Peyer's patch (tissue), 4 donors: ENCODE measurements around the gene CACNA2D2. TPM values are rescaled to one million over a fixed set of nuclear protein-coding genes. Genes with fewer than 3 reads are reported as not detected.

ENCODE experiments used
- DNase-seq, 3 donors: peaks; one replicate each; pipeline ENCODE4 v3.0.0-alpha.2; 2017 to 2019
- H3K27ac ChIP-seq, 4 donors: fragments of 200-600 bp; sonication (generic); one replicate each; pipeline ENCODE4 v1.5.1; 2016 to 2019
- H3K27me3 ChIP-seq, 2 donors: fragments of 200-600 bp; sonication (generic); one replicate each; pipeline ENCODE4 v1.5.1; 2019
- H3K36me3 ChIP-seq, 3 donors: fragments of 200-600 bp; sonication (generic); one replicate each; pipeline ENCODE4 v1.5.1; 2016 to 2019
- H3K4me1 ChIP-seq, 4 donors: fragments of 200-600 bp; sonication (generic); one replicate each; pipeline ENCODE4 v1.5.1; 2016 to 2019
- H3K4me3 ChIP-seq, 4 donors: fragments of 200-600 bp; sonication (generic); 1 replicate in 3 of 4; 2 replicates in 1 of 4; pipeline ENCODE4 v1.5.1; 2016 to 2019; ENCODE audit warnings: mild to moderate bottlenecking in 1 of 4
- H3K9me3 ChIP-seq, 4 donors: fragments of 200-600 bp; sonication (generic); one replicate each; pipeline ENCODE4 v1.5.1; 2016 to 2019; ENCODE audit warnings: mild to moderate bottlenecking in 1 of 4
- POLR2A ChIP-seq, 2 donors: fragments of 450-650 bp; IDR thresholded peaks; one replicate each; pipeline ENCODE4 v1.5.1; 2017; ENCODE audit warnings: antibody characterized with exemption in 2 of 2, mild to moderate bottlenecking in 2 of 2, moderate library complexity in 2 of 2
- total RNA-seq, 4 donors: library from RNA; depleted of rRNA; stranded (reverse); fragments of >200 nt; gene quantifications; one replicate each; pipeline ENCODE4 v1.1.0, GENCODE V29; 2016
- TF ChIP-seq, protein P1 (sequence below), 6 experiments: fragments of 450-650 bp in 4 of 6; fragments of 200-600 bp in 2 of 6; sonication (generic) in 1 of 6; IDR thresholded peaks; one replicate each; pipeline ENCODE4 v1.5.1; 2017 to 2019; ENCODE audit warnings: antibody characterized with exemption in 6 of 6, mild to moderate bottlenecking in 3 of 6, moderate library complexity in 1 of 6

The CACNA2D2 gene
- total RNA-seq, 4 donors from 2014 or later = 0.88 to 5.8 (median 1.2) TPM

- no peak for DNase-seq
Measured at GRCh38 chr3:50381383-50381782, 122.1 kb downstream of the CACNA2D2 start.

DNA sequence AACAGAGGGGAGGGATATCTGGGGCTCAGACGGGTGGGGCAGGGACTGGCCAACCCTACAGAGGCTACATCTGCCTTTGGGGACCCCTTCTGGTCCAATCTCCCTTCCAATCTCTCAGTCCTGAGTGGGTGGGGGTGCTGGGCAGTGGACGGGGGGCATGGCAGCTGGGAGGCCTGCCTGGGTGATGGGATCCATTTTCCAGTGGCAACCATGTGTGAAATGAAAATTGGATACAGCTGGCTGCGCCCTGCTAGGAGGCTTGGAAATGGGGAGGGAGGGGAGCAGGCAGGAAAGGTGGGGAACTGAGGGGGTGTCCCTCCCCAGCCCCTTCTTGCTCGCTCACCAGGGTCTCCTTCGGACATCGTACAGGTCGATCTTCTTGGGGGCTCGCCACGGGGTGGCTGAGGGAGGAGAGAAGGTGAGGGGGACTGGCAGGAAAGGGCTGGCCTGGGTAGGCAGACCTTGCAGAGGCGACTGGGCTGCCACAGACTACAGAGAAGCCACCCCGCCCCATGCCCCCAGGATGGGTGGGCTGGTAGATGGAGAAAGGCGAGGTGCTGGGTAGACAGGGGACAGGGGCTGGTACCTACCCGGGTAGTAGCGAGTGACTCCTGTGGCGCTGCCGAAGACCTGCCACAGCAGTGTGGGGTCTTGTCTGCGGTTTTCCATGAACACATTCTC is 122.9 kb downstream of the CACNA2D2 start:
- H3K9me3 ChIP-seq = no peaks in the 10 kb centered on the region
- no peaks in the 10 kb centered on the region for H3K27me3 ChIP-seq
- H3K4me3 ChIP-seq = no peak overlapping the region
- no peaks in the 10 kb centered on the region for H3K4me1 ChIP-seq
- H3K27ac ChIP-seq = no peak overlapping the region
- TF ChIP-seq, protein P1, sequence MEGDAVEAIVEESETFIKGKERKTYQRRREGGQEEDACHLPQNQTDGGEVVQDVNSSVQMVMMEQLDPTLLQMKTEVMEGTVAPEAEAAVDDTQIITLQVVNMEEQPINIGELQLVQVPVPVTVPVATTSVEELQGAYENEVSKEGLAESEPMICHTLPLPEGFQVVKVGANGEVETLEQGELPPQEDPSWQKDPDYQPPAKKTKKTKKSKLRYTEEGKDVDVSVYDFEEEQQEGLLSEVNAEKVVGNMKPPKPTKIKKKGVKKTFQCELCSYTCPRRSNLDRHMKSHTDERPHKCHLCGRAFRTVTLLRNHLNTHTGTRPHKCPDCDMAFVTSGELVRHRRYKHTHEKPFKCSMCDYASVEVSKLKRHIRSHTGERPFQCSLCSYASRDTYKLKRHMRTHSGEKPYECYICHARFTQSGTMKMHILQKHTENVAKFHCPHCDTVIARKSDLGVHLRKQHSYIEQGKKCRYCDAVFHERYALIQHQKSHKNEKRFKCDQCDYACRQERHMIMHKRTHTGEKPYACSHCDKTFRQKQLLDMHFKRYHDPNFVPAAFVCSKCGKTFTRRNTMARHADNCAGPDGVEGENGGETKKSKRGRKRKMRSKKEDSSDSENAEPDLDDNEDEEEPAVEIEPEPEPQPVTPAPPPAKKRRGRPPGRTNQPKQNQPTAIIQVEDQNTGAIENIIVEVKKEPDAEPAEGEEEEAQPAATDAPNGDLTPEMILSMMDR (IDR thresholded peaks at IDR 0.05) = no peak
- TF ChIP-seq POLR2A (IDR thresholded peaks at IDR 0.05) = no peak
- no peak for DNase-seq
- no peaks in the 10 kb centered on the region for H3K36me3 ChIP-seq

More at GRCh38 chr3:50381383-50381782, 122.1 kb downstream of the CACNA2D2 start:
- Histone ChIP-seq H3K27me3 (no peaks in the 10 kb centered on the region), H3K36me3 (no peaks in the 10 kb centered on the region), H3K27ac (no peak overlapping the region), H3K4me3 (no peak overlapping the region), H3K9me3 (no peaks in the 10 kb centered on the region), H3K4me1 (no peaks in the 10 kb centered on the region)
- TF ChIP-seq POLR2A (IDR thresholded peaks at IDR 0.05) = no peak
- TF ChIP-seq, protein P1 (IDR thresholded peaks at IDR 0.05) = no peak

DNA sequence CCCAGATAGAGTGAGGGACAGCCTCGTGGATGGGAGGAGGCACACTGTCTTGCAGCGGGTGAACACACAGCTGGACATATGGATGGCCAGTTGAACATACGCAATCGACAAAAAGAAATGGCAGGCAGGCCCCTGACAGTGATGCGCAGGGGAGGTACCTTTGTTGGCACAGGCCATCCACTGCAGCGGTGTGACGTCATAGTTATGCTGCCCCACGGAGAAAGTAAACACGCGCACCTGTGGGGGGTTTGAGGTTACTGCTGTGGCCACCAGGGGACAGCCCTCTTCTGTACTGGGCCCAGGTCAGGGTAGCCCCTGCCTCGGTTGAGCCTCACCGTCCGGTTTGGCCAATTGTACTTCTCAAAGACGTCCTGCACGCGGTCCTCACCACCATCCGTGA is 124.7 kb downstream of the CACNA2D2 start:
- Histone ChIP-seq H3K27me3 (no peaks in the 10 kb centered on the region), H3K4me1 (no peaks in the 10 kb centered on the region), H3K36me3 (no peaks in the 10 kb centered on the region), H3K27ac (no peak overlapping the region), H3K9me3 (no peaks in the 10 kb centered on the region), H3K4me3 (no peak overlapping the region)
- DNase-seq = no peak
- TF ChIP-seq POLR2A (IDR thresholded peaks at IDR 0.05) = no peak
- TF ChIP-seq, protein P1 (IDR thresholded peaks at IDR 0.05) = no peak

GRCh38 chr3:50378024-50378423 is 125.4 kb downstream of the CACNA2D2 start:
- Histone ChIP-seq H3K27ac (no peak overlapping the region), H3K36me3 (no peaks in the 10 kb centered on the region), H3K4me1 (no peaks in the 10 kb centered on the region), H3K9me3 (no peaks in the 10 kb centered on the region), H3K4me3 (no peak overlapping the region), H3K27me3 (no peaks in the 10 kb centered on the region)
- no peak for TF ChIP-seq POLR2A (IDR thresholded peaks at IDR 0.05)
- TF ChIP-seq, protein P1 (IDR thresholded peaks at IDR 0.05) = no peak
- DNase-seq = no peak

GRCh38 chr3:50375258-50375931 is 128.0 kb downstream of the CACNA2D2 start:
- no peaks in the 10 kb centered on the region for H3K36me3 ChIP-seq
- TF ChIP-seq, protein P1 (IDR thresholded peaks at IDR 0.05) = no peak
- no peak for TF ChIP-seq POLR2A (IDR thresholded peaks at IDR 0.05)
- no peak overlapping the region for H3K27ac ChIP-seq
- H3K27me3 ChIP-seq = no peaks in the 10 kb centered on the region
- H3K9me3 ChIP-seq = no peaks in the 10 kb centered on the region
- DNase-seq = no peak
- H3K4me1 ChIP-seq = peaks cover 0 to 6% (median 0%) of the 10 kb centered on the region in 4 donors
- no peak overlapping the region for H3K4me3 ChIP-seq
